HG02610 (cell line): Measurements from ENCODE around the gene MTHFD2L.

Source experiments
- ATAC-seq: cut with Tn5 transposase; IDR thresholded peaks from one replicate; pipeline ENCODE4 v1.9.1; 2021; ENCODE audit warnings: mild to moderate bottlenecking, moderate library complexity; ENCODE audit not compliant: unreplicated experiment

Gene MTHFD2L

DNA sequence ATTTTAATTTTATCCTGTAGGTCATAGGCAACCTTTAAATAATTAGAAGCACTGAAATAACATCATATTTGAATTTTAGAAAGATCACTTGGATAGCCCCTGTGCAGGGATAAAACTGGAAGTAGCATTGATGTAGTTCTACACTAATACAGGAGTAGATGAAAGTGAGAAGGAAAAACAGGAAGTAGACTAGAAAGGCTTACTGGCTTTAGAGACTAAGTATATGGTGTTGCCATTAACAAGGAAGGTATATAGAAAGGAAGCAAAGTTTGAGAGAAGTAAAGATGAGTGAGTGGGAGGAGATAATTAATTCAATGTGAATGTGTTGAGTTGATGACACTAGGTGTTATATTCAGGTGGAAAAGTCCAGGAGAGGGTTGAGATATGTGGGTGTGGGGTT is 77.2 kb downstream of the MTHFD2L start:
- peak; percentile 47 for ATAC-seq

DNA sequence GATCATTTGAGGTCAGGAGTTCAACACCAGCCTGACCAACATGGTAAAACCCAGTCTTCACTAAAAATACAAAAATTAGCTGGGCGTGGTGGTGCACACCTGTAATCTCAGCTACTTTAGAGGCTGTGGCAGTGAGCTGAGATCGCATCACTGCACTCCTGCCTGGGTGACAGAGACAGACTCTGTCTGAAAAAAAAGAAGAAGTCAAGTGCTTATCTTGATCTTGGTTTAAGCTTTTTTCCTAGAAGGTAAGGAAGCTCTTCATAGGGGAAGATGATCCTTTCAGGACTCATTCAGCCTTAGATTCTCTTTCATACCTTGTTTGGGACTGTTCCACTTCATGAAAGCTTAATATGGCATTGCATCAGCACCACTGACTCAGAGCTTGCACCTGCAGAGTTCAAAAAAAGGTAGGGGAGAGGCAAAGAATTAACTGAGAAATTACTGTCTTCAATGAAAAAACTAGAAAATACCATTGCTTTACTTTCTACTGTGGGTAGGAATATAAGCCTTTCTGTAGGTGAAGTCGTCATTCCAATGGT is 79.6 kb downstream of the MTHFD2L start:
- no peak for ATAC-seq

DNA sequence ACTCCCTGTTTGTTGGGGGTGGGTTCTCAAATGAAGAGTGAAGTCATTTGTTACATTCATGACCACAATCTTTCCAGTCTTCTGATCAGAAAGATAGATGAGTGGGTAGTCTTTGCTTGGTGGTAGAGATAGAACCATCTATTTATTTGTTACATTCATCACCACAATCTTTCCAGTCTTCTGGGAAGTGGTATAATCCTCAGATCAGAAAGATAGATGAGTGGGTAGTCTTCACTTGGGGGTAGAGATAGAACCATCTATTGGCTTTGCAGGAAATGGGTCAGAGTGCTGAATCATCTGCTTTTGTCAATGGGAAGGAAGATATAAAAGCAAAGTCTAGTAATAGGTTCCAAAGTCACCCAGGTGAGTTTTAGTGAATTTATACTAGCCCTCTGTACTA is 86.1 kb downstream of the MTHFD2L start:
- ATAC-seq, result no peak

DNA sequence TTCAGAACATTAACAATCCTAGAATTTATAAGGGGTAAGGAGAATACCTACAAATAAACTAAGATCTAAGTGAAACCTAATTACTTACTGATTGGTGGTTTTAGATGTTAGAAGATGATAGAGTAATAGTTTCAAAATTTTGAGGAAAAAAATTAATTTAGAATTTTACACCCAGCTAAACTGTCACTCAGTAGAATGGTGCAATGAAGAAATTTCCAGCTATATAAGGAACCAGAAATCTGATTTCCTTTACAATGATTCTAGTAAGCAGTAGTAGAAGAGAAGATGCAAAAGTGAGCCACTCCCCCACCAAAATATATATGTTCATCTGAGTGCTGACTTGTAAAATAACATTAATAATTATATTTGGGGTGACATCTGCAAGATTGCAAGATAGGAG is 95.0 kb downstream of the MTHFD2L start:
- ATAC-seq, result no peak

DNA sequence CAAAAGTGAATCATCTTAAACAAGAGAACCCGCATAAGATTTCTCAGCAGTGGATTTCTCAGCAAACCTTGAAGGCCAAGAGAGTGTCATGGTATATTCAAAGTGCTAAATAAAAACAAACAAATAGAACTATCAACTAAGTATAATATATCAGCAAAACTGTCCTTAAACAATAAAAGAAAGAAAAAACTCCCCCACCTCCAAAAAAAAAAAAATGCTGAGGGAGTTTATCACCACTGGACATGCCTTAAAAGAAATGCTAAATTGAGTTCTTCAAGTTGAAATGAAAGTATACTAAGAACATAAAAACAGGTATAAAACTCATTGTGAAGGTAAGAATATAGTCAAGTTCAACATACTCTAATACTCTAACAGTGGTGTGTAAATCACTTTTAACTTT is 96.5 kb downstream of the MTHFD2L start:
- no peak for ATAC-seq

DNA sequence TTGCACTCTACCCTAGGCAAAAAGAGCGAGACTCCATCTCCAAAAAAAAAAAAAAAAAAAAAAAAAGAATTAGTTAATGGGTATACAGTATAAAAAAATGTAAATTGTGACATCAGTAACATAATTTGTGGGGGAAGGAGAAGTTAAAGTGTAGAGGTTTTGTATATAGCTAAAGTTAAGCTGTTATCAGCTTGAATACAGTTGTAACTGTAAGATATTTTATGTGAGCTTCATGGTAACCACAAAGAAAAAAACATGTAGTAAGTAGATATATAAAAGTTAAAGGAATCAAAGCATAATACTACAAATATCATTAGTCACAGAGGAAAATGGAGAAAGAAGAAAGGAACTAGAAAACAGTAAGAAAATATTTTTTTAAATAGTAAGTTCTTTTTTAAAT is 97.2 kb downstream of the MTHFD2L start:
- no peak for ATAC-seq

DNA sequence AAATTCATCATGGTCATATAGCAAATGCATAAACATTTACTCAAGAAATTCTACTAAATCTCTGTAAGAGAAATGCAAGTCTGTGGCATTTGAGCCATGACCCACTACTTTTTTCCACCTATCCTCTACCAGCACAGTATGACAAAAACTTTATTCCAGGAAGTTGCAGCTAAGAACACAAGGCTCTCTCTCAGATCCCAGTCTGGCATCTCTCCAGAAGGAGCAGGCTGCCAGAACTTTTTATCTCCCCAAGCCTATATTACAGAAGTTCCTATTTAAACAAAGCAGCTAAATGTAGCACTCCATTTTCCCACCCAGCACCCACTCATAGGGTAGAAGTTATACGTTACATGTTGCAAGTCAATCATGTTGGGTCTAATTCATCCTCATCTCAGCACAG is 101.0 kb downstream of the MTHFD2L start:
- no peak for ATAC-seq

DNA sequence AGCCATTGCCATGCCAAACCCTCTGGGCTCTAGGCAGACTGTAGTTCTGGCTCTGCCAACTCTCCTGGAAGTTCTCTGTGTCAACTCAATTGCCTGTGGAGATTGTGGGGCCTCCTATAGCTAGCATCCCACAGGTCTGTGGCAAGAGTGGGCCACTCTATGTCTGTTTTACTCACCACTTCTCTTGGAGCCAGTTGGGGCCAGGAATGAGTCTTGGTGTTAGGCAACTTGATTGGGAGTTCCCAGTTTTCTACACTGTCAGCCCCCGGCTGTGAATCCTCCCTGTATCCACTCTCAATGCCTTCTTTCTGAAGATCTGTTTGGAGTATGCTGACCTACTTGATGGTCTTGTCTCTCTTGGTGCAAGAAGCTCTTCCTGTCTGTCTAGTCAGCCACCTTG is 102.1 kb downstream of the MTHFD2L start:
- ATAC-seq, result no peak

DNA sequence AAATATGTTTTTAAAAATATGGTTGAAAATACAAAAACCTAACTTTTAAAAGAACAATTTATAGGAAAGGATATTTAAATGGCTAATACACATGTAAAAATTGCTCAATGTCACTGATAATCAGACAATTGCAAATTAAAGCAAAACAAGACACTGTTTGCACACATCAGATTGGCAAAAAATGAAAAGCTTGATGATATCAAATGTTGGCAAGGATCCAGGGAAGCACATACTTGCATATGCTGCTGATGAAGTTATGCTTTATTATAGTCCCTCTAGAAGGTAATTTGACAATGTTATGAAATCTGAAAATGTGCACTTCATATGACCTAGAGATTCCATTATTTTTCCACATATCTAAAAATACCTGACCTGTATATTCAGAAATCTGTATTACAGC is 104.6 kb downstream of the MTHFD2L start:
- ATAC-seq, result no peak

DNA sequence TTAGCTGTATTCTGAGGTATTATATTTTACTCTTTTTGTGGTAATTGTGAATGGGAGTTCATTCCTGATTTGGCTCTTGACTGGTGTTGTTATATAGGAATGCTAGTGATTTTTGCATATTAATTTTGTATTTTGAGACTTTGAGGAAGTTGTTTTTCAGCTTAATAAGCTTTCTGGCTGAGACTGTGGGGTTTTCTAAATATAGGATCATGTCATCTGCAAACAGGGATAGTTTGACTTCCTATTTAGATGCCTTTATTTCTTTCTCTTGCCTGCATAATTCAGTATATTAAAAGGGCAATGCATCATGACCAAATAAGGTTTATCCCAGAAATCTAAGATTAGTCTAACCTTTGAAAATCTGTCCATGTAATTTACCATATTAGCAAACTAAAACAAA is 105.6 kb downstream of the MTHFD2L start:
- no peak for ATAC-seq

DNA sequence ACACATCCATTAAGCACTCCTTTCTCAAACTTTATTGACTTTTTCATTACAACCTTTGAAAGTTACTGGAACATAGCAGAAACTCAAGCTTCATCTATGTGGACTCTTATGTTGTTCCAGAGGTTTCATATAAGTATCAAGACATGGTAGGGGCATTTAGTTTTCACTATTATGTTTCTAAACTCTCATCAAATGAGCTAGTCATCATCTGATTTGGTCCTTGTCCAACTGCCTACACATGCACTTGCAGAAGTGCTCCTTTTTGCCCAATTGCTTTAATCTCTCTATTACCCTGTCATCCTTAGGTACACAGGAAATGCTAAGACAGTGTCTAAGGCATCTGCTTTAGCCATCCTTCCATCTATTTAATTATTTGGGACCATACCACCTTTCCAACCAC is 108.2 kb downstream of the MTHFD2L start:
- no peak for ATAC-seq

DNA sequence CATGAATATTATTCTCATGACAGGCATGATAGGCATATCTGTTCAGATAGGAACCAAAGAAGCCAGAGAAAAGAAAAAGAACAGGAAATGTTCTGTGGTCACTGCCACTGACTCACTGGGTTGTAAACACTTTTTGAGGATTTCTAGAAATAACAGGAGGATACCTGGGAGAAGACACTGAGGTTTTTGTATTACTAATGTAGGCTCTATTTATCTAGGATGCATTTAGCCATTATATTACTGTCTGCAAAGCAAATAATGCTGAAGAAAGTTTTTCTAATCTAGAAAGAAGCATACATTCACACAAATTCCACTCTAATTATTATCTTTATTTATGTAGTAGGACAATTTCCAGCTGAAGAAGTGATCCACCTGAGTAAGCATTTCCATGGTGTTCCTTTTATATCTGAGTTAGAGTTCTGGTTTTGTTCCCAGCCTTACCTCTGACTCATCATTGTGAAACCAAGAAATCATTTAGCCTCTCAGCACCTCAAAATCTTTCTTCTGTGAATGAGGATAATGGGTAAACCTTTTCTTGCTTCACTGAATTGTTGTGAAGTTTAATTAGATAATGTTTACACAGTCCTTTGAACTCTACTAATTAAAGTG is 110.2 kb downstream of the MTHFD2L start:
- ATAC-seq, result no peak

DNA sequence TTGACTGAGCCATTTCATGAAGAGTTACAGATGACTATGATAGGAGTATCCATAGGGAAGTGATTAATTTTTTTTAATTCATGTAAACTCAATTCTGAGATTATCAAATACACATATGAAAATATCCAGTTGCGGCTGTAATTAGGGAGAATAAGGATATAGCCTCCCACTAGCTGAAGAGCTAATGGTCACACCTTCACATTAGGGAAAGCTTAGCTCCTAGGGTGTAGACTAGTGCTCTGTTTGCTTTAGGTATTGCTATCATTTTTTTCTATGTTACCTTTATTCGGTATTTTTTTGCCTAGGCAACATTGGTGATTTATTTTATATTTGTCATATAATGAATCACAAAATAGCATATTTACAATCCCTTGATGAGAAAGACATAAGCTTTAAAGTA is 110.7 kb downstream of the MTHFD2L start:
- ATAC-seq, result no peak

DNA sequence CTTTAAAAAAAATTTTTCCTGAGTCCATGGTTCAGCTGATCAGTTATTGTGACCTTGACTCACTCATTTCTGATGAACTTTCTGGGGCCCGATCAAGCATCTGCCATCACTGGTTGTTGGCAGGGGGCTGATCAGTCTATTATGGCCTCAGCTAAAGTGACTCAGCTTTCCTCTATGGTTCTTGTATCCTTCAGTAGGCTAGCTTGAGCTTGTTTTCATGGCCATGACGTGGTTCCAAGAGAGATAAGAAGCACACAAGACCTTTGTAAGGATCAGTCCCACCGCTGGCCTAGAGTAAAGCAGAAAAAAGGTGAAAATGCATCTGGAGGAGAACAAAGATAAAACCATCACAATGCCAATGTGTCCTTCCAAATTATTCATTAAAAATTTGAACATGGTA is 120.6 kb downstream of the MTHFD2L start:
- ATAC-seq, result no peak

DNA sequence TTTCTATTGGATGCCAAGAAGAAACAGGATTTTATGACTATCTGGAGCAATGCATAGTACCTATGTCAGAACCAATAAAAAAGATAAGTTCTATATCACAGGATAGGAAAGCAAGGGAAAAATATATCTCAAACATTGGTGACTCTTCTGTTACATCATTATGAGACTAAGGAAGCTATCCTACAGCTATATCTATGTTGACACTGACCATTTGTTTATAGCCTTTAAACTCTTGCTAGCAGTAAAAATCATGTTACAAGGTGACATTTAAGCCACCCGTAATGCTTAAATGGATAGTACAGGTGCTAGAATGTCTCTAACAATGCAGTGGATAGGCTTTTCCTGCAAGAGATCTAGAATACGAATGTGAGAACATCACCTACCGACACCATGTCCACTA is 121.8 kb downstream of the MTHFD2L start:
- no peak for ATAC-seq

DNA sequence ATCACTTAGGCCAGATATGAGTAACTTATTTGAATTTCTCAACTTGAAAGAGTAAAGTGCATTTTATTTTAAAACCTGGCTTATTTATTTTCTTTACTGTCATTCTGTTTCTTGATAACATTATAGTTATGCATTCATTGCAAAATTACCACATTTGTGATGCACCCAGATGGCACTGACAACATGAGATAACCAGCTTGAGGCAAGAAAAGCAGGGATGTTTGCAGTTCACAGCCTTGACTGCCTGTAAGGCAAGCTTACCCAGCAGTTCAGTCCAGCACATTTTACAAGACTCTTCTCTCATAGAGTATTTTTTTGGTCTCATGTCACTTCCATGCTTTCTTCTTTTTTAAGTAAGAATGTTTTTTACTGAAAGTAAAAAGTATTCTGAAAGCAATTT is 125.0 kb downstream of the MTHFD2L start:
- ATAC-seq, result no peak

DNA sequence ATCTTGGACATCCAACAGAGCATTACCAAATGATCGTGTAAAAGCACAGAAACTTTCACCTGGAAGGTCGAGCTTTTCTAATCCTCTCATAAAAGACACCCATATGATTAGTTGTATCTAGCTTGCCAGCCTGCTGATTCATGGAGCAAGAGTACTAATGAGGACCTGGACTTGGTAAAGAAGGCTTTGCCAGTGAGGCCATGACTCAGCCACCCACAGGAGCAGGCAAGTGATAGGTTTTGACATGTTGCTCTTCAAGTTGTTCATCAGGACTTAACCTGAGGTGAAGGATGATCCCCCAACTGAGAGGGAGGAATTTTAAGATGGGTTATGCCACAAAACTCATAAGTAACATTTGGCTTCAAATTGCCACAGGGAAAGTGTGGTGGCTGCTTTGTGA is 125.7 kb downstream of the MTHFD2L start:
- no peak for ATAC-seq

DNA sequence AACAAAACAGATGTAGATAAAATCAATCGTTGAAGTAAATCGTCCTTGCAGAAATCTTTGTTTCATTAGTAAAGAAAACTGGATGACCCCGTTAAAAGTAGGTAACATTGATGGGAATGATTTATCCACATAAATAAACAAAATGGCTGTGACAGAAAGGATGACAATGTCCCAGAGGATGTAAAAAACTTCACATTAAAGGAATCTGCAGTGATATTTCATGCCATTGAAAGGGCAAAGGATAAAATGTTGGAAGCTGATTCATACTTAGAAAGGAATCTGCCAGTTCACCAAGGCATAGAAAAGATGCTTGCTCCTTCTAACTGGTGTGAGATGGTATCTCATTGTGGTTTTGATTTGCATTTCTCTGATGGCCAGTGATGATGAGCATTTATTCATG is 126.1 kb downstream of the MTHFD2L start:
- ATAC-seq, result no peak

DNA sequence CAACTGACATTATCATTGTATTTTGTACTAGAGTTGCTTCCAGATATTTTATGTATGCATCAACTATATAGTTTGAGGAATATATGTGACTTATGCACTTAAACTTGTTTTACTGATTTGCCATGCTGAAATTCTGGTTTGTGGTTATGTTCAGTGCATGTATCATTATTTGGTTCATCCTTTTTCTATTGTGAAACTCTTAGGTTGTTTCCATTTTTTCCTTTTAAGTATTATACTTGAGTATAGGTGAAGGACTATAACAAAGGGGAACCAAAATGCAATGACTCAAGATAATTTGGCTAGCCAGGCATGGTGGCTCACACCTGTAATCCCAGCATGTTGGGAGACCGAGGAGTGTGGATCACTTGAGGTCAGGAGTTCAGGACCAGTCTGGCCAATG is 129.2 kb downstream of the MTHFD2L start:
- no peak for ATAC-seq

DNA sequence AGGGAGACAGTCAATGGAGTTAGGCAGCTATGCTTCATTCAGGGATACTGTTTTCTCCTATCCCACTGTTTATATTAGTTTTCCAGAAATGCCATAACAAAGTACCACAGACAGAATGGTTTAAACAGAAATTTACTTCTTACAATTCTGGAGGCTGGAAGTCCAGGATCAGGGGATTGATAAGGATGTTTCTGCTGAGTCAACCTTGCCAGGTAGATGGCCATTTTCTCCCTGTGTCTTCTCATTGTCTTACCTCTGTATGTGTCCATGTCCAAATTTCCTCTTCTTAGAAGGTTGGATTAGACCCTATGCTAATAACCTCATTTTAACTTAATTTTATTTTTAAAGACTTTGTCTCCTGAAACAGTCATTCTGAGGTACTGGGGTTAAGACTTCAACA is 129.9 kb downstream of the MTHFD2L start:
- ATAC-seq, result no peak

DNA sequence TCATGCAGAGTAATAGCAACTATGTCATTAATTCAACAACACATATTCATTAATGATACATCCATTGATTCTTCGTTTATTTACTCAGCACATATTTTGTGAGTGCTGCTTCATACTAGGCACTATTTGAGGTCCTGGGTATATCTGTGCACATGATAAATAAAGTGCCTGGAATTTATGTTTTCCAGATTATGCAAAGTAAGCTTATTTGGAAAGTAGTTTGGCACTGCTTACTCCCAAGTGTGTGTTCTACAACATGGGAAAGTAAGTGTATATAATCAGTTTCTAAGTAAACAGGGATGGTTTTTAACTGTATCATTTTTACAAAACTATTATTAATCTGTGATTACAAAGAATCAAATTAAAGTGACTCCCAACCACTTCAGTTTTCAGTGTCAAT is 133.6 kb downstream of the MTHFD2L start:
- ATAC-seq, result no peak

DNA sequence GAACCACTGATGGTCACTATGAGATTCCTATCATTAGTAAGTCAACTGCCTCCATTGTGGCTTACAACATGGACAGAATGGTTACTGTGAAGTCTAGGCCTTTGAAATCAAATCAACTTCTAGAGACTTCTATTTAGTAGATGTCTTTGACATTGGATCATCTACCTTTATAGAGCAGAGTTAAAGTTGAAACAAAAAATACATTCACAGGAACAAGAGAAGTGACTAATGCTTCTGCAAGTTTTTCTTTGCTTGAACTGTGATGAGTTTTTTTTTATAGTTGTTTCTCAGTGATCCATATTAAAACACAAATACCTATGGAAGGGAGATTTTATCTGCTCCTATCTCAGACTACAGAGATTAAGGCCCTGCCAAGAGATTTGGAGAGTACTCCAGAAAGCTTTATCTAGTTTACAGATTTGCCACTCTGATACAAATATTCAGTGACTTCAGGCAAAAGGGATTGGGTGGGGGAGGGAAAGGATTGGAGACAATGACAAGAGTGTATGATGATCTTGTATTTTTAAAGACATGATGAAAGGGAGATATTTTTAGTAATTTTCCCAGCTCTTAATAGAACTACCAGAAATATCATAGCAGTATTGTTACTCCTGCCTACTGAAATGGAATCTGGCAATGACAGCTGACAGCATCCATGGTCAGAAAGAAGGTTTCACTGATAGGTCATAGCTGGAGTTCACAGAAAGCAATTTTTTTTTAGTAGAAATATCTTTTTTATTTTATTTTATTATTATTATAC is 134.4 kb downstream of the MTHFD2L start:
- no peak for ATAC-seq

DNA sequence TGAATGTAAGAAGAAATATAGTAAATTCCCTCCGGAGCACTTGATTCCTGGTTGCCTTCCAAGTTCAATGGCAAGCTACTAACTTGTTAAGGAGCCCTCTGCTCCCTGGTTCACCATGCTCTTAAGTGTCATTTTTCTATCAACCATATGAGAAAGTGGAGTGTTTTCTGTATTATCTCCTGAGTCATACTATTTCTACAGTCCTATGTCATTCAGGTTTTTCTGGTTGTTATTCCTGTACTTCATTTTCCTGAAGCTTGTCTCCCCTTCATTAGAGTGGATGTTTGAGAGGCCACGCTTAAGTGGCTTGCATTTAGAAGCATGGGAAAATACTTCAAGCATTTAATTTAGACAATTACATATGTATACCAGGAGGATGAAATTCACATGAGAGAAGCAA is 135.6 kb downstream of the MTHFD2L start:
- ATAC-seq, result no peak
